ENCODE results near the gene CDH8.
"Not testable (repeated sequence)": the region's sequence is repeated elsewhere in the genome, so short reads cannot be mapped to it uniquely, and the experiment has no call there.

CDH8 gene

DNA sequence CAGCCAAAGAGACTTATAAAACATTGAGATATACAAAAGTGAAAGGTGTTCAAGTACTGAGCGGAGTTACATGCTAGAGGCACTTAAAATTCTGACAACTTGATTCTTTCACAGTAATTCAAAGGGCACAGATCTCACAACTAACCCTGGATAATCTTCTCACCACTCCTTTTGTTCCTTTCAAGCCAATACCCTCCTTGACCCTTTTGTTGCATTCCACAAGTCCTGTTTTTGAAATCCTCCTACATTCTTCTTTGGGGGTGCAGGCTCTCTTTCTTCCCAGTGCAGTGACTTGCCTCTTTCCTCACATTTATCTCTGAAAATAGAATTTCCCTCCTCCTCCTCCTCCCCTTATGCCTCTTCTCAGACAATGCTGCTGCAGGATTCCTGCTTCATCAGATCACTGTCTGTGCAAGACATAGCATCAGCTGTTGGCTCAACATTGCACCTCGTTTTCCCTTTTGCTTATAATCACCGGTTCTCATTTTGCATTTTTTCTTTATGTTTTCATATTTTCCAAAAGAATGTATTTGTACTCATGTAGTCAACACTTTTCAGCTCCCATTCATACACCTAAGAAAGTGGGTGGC lies 199.3 kb downstream of the CDH8 start:
- no peak for DNase-seq

DNA sequence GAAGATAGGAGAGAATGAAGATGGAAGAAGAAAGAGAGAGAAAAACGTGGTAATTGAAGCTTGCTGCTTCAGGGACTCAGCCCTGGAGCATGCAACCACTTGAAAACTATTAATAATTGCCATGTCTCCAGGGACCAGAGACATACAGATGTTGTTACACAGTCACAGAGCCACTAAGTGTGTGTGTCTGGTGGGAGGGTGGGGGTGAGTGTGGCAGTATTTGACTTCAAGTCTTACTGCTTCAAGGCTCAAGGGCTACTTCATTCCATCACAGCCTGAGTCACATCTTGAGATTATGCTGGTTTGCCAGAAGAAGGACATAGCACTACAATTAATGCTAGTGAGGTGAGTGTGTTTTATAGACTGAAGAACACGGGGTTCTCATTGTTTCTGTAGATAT lies 202.2 kb downstream of the CDH8 start:
- no peak for DNase-seq

DNA sequence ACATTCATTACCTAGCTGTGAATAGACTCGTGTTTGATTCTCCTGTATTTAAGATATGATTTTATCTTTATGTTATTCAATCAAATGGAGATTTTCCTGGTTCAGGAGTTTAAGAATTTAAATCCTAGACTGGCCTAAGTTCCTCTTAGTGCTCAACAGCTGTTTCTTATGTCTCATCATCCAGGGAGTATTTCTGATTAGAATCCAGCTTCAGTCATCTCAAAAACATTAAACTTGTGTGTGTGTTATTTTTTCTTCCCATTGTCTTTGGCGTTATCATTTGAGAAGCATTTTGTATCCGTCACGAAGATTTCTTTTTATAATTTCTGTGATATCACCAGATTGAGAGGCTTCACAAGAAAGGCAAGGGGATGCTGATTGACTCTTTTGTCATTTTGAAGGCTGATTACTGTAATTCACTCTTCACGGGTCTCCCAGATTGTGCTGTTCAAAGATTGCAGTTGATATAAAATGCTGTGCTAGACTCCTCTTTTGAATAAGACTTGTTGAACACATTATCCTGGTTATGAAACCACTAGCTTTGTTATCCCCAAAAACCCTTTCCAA lies 204.8 kb downstream of the CDH8 start:
- DNase-seq: no peak

DNA sequence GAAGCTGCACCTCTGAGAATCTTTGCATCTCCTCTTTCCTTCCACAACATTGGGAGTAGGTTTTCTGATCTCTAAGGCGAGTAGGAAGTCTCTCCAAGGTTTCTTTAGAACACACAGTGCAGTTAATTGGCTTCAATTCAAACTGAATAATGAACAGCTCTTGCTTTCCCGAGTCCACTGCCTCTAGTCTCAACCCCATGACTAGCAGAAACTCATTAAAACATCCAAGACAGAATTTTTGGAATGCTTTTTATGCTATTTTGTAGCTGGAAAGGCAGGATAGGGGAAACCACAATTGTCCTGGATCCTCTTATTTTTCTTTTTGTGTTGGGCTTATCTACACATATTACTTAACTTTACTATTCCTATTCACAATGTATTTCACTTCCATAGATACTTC lies 206.6 kb downstream of the CDH8 start:
- no peak for DNase-seq

DNA sequence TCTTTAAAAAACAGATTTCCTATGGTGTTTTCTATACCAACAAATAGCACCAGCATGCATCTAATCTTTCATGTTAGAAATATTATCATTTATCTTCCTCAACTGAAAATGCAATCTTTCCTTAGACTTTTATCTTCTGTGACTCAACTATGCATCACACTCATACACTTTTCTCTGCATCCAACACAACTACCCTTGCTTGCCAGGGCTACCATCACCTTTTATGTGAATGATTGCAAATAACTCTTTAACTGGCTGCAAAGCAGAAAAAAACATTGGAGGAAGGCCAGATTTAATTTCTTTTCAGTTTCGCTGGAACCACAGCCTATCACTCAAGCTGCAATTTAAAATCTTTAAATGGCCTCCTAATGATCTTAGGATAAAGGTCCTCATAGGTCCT lies 212.9 kb downstream of the CDH8 start:
- no peak for DNase-seq

DNA sequence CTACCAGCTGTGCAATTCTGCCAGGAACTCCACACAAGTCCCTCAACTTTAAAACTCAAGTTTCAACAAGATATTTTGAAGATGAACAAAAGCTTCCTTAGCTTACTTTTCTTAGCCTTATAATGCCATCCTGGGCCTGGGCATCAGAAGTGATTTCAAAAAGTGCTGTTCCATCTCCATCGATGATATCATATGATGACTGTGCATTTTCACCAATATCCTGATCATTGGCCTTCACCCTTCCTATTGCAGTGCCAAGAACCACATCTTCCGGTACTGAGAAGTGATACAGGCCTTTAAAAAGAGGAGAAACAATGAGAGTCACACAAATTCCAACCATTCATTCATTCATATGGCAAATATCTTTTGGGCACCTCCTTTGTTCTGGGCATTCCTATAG lies 215.4 kb downstream of the CDH8 start:
- no peak for DNase-seq

DNA sequence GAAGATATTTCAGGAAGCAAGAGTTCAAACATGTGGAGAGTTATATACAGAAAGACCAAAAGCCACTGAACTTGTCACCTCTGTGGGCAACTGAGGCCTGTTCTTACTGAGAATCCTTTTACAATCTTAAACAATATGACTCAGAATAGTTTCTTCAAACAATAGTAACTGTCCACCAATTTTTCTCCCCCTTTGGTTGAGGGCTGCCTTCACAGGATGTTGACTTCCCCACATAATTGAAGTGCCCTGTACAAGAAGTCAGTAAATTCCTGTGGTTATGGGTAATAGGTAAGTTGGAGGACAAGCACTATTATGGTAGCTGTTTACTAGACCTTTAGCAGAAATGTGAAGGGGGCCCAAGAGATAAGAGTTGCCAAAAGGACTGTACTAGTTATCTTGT lies 215.8 kb downstream of the CDH8 start:
- DNase-seq: no peak

DNA sequence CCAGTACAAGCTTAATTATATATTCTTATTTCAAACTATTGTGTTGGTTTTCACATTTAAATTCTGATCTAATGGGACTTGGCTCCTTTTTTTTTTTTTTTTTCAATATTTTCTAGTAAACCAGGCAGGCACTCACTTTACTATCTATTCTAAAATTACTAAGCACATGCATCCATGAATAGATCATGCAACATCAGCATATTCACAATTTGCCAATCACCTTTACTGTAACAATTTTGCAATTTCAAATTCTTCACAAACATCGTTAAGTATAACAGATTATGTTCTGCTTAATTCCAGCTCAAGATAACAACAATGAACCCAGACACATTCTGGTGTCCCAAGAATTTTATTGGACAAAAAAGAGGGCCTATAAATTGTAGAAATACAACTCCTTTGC lies 217.4 kb downstream of the CDH8 start:
- DNase-seq: no peak

DNA sequence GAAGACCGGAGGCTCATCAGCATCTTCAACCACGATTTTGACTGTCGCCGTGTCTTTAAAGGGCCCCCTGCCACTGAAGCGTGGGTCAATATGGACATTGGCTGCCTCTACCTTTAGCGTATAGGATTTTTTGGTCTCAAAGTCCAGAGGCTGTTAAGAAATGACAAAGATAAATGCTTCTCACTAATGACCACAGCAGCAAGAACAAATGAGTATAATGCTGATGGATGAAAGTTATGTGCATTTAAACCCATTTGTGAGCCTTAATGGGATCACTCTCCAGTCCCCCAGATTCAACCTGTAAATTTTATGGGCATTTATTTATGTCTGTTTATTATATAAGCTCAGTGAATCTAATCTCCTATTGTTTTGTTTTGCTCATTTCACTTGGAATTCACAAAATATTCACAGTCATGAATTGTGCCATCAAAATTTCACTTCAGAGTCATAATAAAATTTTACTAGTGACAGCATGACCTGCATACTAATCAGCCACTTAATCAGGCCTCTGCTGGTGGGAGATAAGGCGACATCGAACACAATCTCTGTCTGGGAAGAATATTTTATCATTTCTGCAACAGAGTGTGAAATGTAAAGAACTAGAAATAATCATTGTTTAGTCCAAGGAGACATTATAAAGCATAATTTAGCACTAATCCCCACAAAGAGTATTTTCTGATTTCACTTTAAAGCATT lies 218.5 kb downstream of the CDH8 start:
- DNase-seq: no peak

DNA sequence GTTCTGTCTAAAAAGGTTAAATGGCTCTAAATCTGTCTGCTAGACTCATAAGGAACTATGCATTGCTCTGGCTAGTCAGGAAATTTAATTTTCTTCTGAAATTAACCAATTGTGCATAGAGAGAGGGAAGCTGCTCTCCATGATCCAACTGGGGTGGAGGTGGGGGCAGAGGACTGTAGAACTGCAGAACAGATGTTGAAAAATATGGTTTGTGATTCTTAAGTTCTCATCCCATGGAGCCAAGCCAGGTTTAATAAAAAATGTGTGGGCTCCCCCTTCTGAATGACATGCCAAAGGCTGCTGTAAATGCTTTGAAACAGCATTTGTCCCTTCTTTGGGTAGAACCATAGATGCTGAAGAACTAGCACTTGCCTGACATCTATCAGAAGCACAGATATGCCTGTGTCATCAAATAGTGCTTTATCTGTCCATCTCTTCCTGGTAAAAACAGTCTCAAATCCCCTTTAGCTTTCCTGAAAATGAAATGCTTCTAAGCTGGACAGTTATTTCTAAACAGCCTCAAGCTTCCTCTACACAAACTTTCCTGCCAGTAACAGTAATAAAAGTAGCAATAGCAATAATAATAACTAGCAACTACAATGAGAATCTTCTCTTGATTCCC lies 221.4 kb downstream of the CDH8 start:
- no peak for DNase-seq

DNA sequence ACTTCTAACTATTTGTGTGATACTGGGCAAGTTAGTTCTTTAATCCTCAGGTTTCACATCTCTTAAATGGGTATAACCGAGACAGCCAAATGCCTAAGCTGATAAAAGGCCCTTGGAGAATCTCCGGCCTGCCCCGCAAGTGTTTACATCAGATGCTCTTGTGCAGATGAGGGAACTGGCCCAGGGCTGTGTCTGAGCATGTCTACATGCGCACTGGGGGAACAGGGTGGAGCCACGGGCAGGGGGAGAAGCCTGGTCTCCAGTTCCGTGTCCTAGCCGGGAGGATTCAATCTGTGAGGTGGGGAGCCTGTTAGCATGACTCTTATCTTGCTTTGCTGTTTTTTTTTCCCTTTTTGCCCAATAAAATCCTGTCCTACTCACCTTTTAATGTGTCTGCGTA lies 222.9 kb downstream of the CDH8 start:
- DNase-seq: no peak

DNA sequence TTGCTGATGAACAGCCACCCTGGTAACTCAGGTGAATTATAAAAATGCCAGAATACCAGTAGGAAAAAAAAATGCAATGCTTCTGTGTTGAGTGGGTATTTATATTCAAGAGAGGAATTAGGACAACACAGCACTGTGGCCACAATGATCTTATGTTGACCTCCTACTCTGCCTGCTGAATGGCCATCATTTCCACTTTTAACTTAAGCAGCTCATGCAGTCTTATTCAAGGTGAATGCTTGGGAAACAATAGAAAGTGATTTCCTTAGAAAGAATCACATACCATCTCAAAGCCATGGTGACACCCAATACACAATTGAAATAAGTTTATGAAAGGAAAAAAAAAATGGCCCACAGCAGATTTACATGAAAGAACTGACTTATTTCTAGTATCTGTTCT lies 224.0 kb downstream of the CDH8 start:
- DNase-seq: no peak

DNA sequence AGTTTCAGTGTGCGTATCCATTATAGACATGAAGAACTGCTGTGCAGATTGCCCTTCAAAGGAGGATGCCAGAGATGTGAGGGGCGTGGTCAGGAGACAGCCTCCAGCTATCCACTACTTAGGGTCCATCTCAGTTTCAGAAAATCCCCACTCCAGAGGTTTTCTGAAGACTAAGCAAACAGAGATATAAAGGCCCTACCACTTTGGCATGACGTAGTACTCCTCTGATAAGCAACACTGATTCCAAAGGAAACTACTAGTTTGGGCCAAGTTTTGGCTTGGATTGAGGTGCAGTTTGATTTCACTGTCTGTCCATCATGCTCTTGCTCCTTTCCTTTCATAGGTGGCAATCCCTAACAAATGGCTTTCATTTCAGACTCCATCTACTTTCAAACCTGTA lies 228.7 kb downstream of the CDH8 start:
- no peak for DNase-seq

DNA sequence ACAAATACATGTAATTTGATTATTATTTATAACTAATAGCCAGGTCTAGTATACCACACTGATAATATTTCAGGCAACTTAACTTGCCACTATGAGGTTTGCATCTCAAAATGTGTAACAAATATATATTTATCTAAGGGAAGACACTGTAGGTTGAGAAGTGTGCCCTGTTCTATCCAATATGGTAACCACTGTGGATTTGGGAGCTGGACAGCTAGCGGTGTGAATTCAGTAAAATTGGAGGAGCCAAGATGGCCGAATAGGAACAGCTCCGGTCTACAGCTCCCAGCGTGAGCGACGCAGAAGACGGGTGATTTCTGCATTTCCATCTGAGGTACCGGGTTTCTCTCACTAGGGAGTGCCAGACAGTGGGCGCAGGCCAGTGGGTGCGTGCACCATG lies 235.0 kb downstream of the CDH8 start:
- not testable (repeated sequence) for DNase-seq

DNA sequence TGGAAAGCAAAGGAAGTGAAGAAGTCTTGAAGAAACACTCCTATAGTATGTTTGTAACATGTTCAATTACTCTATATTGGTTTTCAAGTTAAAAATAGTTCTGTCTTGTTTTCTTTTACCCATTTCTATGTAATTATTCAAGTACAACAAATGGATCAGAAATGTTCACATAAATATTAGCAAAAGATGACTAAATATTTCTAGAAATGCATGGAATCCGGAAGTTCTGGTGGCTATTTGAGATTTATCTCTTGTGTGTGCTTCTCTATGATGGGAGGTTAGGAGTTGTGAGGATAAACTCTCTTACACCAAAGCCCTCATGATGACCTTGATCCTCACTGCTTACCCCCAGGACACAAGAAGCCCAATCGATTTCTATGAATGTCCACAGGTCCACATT lies 237.5 kb downstream of the CDH8 start:
- DNase-seq: no peak

DNA sequence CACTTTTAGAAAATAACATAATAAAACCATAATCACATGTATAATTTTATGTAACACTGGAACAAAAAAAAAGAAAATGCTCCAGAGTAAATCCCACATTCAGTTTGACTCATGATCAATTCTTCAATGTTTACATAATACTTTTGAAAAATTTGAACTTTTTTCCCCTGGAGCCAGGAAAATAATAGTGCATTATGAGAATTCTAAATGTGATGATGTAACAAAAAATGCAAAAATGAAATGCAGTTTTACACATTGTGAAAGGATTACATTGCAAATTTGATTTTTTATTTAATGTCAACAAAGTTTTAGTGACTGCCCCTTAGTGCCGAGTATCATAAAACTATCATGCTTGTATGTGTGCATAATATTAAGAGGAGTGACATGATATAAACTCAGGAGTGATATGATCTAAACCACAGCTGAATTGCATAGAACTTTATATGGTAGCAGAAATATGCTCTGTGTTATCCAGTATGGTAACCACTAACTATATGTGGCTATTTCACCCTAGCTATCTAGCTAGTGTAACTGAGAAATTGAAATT lies 238.2 kb downstream of the CDH8 start:
- DNase-seq: no peak

DNA sequence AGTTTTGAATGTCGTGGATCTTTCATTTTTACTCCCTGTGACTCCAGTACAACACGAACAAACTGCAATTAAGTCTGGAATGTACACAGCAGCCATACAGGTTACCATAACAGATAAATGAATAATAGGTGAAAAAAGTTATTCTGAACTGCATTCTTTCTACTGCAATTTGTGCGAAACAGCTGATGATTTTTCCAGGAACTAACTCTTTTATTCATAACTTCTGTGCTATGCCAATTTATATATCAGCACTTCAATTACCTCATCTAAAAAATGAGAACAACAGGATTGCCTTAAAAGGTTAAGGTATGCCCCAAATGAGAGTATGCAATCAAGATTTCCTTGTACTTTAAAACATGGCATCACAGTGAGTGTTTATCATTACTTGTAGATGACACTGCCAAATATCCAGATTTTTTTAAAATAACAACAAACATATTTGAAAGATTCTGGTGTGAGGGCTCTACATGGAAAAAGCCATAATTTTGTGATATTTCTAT lies 238.9 kb downstream of the CDH8 start:
- DNase-seq: no peak

DNA sequence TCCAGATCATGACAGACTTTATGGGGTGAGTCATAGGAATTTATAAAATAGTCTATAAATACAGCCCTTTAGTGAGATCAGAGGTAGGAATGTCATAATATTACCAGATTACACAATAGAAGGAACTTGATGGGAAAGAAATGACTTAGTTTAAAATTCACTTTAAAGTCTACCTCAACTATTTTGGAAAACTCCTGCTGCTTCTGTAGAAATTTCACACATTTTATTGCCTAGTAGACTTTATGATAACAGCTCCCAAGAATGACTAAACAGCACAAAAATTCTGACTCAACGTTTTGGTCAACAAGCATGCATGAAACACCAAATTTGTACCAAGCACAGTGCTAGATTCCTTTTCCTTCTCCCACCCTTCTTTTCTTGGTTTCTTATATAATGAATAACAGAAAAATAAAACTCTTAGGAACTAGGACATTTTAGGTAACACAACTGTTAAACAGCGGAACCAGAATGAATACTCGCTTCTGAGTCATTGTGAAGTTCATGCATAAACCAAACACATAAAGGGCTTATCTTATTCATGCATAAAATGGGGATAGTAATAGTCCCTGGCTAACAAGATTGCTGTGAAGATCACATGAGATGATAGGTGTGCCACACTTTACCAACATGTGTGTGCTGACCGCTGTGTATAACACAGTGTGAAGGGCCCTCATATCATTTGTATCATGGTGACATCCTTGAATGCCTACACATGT lies 243.9 kb downstream of the CDH8 start:
- DNase-seq: no peak

DNA sequence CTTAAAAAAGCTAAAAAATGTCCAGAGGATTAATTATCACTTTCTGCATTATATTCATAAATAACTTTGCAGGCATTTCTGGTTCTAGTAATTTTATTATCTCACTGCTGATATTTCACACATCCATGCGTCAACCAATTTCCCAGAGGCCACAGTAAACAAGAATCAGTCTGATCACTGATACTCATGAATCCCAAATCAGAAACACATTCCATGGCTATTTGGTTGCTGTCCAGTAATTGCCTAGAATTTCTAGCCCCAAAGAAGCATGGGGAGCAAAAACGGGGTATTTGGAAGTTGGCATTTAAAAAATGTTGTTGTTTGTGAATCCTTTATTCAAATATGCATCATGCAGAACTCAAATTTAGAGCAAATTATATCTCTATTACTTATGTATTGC lies 244.8 kb downstream of the CDH8 start:
- no peak for DNase-seq

DNA sequence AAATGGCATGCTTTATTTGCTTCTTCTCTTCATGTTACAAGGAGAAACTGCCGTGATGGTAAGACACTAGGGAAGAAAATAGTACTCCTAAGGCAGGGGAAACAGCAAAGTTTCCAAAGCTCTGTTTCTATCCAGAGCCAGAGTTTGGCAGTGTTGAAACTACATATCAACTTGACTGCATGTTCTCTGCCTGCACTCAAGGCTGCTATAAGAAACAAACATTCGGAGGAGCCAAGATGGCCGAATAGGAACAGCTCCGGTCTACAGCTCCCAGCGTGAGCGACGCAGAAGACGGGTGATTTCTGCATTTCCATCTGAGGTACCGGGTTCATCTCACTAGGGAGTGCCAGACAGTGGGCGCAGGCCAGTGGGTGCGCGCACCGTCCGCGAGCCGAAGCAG lies 254.4 kb downstream of the CDH8 start:
- not testable (repeated sequence) for DNase-seq

DNA sequence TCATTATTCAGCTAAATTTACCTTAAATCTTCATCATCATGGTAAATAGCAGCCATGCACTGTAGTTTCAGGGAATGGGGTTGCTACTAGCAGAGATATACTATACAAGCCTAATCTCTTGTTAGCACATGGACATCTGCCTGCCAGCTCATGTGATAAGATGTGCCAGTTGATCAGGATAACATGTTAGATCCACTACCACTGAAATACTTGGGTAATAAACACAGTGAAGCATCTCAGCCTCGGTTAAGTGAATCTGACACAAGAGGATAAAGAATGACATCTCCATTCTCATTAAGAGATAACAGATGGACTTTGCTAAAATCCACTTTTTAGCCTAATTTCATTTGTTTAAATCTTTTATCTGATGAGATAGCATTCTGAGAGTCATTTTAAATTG lies 256.1 kb downstream of the CDH8 start:
- no peak for DNase-seq

DNA sequence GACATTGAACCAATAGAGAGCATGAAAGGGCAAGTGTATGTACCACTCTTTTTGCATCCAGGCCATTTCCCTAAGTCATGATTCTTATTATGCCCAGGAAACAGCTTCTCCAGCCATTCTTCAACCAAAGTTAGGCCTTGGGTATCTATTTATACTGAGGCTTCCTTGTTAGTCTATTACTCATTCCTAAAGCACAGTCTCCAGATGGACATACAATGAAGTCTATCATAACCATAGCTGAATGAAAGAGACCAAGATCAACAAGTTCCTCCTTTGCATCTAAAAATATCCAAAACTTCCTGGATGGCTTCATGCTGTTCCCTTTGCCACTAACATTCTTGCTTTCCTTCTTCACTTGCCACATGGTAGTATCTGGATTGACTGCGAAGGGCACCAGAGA lies 265.9 kb downstream of the CDH8 start:
- DNase-seq: no peak

DNA sequence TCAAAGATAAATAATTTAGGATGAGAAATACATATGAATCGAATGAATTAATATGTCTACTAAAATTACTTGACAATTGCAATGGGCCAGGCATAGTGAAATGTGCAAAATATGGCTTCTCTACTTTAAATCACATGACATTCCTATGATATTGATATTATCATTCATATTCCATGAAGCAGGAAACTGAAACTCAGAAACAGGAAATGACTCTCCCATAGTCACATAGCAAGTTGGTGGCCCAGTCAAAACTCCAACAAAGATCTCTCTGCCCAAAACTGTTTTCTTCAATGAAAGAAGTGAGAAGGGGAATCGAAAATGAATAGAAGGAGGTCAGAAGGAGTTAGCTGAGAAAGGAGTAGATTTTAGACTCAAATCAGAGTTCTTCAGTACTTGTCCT lies 272.2 kb downstream of the CDH8 start:
- no peak for DNase-seq
